Liver (tissue), 3 donors: Measurements from ENCODE around the gene OR4F15.
A peak's percentile ranks its signal among the peaks of the same experiment; 100 is the strongest.

ENCODE experiments used
- EGR1 ChIP-seq, 2 donors: IDR thresholded peaks; 2 replicates each; pipeline ENCODE4 v1.6.1; 2016 to 2018; ENCODE audit warnings: antibody characterized with exemption in 2 of 2, low read depth in 2 of 2
- FOXA1 ChIP-seq: IDR thresholded peaks from 2 replicates; pipeline ENCODE4 v1.6.1; 2016; ENCODE audit warnings: antibody characterized with exemption
- GABPA ChIP-seq, 2 donors: IDR thresholded peaks in 1 of 2; conservative IDR thresholded peaks in 1 of 2; 2 replicates each; pipeline ENCODE4 v1.6.1; 2016; ENCODE audit warnings: antibody characterized with exemption in 2 of 2, mild to moderate bottlenecking in 1 of 2, moderate library complexity in 1 of 2
- JUND ChIP-seq, 2 donors: IDR thresholded peaks; 2 replicates each; pipeline ENCODE4 v1.6.1; 2016; ENCODE audit warnings: antibody characterized with exemption in 2 of 2
- RAD21 ChIP-seq, 2 donors: IDR thresholded peaks; 2 replicates each; pipeline ENCODE4 v1.6.1; 2016; ENCODE audit warnings: antibody characterized with exemption in 2 of 2, mild to moderate bottlenecking in 2 of 2
- RXRA ChIP-seq, 2 donors: IDR thresholded peaks; 2 replicates each; pipeline ENCODE4 v1.6.1; 2017 to 2018; ENCODE audit warnings: antibody characterized with exemption in 2 of 2, mild to moderate bottlenecking in 1 of 2
- SP1 ChIP-seq: IDR thresholded peaks from 2 replicates; pipeline ENCODE4 v1.6.1; 2018; ENCODE audit warnings: antibody characterized with exemption, mild to moderate bottlenecking
- TAF1 ChIP-seq: conservative IDR thresholded peaks from 2 replicates; pipeline ENCODE4 v1.6.1; 2016; ENCODE audit warnings: antibody characterized with exemption, mild to moderate bottlenecking
- YY1 ChIP-seq: IDR thresholded peaks from 2 replicates; pipeline ENCODE4 v1.6.1; 2016; ENCODE audit warnings: antibody characterized with exemption, mild to moderate bottlenecking
- TF ChIP-seq, protein P1 (sequence below): IDR thresholded peaks from 2 replicates; pipeline ENCODE4 v1.6.1; 2016; ENCODE audit warnings: antibody characterized with exemption
- TF ChIP-seq, protein P2 (sequence below): fragments of 150-350 bp; IDR thresholded peaks from 2 replicates; pipeline ENCODE4 v1.5.1; 2017; ENCODE audit warnings: improper control_type of control experiment, low read depth, low read length; ENCODE audit not compliant: missing input control
- TF ChIP-seq, protein P3 (sequence below): IDR thresholded peaks from 2 replicates; pipeline ENCODE4 v1.6.1; 2016; ENCODE audit warnings: antibody characterized with exemption
- TF ChIP-seq, protein P4 (sequence below): IDR thresholded peaks from 2 replicates; pipeline ENCODE4 v1.6.1; 2016; ENCODE audit warnings: antibody characterized with exemption
- TF ChIP-seq, protein P5 (sequence below): IDR thresholded peaks from 2 replicates; pipeline ENCODE4 v1.6.1; 2016; ENCODE audit warnings: antibody characterized with exemption, mild to moderate bottlenecking
- donor health status: healthy.
- donor health status: healthy.

DNA sequence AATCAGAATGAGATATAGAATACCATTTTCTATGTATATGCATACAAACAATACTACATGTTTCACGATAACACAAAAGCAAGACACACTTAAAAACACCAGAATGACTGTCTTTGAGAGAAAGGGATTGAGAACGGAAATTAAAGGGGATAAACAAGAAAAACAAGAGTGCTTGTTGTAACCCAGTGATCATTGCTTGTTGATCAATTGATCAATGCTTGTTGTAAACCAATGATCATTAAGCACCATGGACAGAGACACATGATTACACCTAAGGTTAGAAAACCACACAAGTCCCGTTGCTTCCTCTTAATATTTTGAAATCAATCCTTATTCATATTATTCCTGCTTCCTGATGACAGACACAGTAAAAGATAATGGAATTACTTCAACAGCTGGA, 1.1 kb upstream of the OR4F15 start:
- TF ChIP-seq, protein P1, sequence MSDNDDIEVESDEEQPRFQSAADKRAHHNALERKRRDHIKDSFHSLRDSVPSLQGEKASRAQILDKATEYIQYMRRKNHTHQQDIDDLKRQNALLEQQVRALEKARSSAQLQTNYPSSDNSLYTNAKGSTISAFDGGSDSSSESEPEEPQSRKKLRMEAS: no peak
- TF ChIP-seq YY1 (no peak), JUND (IDR thresholded peaks at IDR 0.05) (no peak), RAD21 (IDR thresholded peaks at IDR 0.05) (no peak), EGR1 (IDR thresholded peaks at IDR 0.05; ENCODE audit: low read depth in 2 of 2) (no peak), GABPA (IDR thresholded peaks at IDR 0.05 in 1 of 2, conservative IDR thresholded peaks at IDR 0.05 in 1 of 2) (no peak), TAF1 (no peak), SP1 (no peak), RXRA (IDR thresholded peaks at IDR 0.05) (no peak), FOXA1 (no peak)
- TF ChIP-seq, protein P2, sequence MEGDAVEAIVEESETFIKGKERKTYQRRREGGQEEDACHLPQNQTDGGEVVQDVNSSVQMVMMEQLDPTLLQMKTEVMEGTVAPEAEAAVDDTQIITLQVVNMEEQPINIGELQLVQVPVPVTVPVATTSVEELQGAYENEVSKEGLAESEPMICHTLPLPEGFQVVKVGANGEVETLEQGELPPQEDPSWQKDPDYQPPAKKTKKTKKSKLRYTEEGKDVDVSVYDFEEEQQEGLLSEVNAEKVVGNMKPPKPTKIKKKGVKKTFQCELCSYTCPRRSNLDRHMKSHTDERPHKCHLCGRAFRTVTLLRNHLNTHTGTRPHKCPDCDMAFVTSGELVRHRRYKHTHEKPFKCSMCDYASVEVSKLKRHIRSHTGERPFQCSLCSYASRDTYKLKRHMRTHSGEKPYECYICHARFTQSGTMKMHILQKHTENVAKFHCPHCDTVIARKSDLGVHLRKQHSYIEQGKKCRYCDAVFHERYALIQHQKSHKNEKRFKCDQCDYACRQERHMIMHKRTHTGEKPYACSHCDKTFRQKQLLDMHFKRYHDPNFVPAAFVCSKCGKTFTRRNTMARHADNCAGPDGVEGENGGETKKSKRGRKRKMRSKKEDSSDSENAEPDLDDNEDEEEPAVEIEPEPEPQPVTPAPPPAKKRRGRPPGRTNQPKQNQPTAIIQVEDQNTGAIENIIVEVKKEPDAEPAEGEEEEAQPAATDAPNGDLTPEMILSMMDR: no peak
- TF ChIP-seq, protein P3, sequence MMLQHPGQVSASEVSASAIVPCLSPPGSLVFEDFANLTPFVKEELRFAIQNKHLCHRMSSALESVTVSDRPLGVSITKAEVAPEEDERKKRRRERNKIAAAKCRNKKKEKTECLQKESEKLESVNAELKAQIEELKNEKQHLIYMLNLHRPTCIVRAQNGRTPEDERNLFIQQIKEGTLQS: no peak
- TF ChIP-seq, protein P4, sequence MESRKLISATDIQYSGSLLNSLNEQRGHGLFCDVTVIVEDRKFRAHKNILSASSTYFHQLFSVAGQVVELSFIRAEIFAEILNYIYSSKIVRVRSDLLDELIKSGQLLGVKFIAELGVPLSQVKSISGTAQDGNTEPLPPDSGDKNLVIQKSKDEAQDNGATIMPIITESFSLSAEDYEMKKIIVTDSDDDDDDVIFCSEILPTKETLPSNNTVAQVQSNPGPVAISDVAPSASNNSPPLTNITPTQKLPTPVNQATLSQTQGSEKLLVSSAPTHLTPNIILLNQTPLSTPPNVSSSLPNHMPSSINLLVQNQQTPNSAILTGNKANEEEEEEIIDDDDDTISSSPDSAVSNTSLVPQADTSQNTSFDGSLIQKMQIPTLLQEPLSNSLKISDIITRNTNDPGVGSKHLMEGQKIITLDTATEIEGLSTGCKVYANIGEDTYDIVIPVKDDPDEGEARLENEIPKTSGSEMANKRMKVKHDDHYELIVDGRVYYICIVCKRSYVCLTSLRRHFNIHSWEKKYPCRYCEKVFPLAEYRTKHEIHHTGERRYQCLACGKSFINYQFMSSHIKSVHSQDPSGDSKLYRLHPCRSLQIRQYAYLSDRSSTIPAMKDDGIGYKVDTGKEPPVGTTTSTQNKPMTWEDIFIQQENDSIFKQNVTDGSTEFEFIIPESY: no peak
- TF ChIP-seq, protein P5, sequence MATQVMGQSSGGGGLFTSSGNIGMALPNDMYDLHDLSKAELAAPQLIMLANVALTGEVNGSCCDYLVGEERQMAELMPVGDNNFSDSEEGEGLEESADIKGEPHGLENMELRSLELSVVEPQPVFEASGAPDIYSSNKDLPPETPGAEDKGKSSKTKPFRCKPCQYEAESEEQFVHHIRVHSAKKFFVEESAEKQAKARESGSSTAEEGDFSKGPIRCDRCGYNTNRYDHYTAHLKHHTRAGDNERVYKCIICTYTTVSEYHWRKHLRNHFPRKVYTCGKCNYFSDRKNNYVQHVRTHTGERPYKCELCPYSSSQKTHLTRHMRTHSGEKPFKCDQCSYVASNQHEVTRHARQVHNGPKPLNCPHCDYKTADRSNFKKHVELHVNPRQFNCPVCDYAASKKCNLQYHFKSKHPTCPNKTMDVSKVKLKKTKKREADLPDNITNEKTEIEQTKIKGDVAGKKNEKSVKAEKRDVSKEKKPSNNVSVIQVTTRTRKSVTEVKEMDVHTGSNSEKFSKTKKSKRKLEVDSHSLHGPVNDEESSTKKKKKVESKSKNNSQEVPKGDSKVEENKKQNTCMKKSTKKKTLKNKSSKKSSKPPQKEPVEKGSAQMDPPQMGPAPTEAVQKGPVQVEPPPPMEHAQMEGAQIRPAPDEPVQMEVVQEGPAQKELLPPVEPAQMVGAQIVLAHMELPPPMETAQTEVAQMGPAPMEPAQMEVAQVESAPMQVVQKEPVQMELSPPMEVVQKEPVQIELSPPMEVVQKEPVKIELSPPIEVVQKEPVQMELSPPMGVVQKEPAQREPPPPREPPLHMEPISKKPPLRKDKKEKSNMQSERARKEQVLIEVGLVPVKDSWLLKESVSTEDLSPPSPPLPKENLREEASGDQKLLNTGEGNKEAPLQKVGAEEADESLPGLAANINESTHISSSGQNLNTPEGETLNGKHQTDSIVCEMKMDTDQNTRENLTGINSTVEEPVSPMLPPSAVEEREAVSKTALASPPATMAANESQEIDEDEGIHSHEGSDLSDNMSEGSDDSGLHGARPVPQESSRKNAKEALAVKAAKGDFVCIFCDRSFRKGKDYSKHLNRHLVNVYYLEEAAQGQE: peak; percentile 97
